NCI-H526 treated with DMSO at 0.1 percent for 48 hours (cell line): Measurements from ENCODE around the gene SMIM5.

Experiments used
- DNase-seq: peaks from one replicate; lab custom pipeline; 2025; lab: John Stamatoyannopoulos, UW

SMIM5 gene

GRCh38 chr17:75603123-75603522, 30.1 kb upstream of the SMIM5 start:
- no peak for DNase-seq

- no peak for DNase-seq
Measured at GRCh38 chr17:75604034-75604695, 29.1 kb upstream of the SMIM5 start.

- DNase-seq, result no peak
Measured at GRCh38 chr17:75605790-75606189, 27.4 kb upstream of the SMIM5 start.

GRCh38 chr17:75607086-75607485, 26.1 kb upstream of the SMIM5 start:
- DNase-seq, result no peak

- no peak for DNase-seq
Measured at GRCh38 chr17:75610103-75610984, 22.9 kb upstream of the SMIM5 start.

- DNase-seq, result peak; percentile 20
Measured at GRCh38 chr17:75611851-75612429, 21.3 kb upstream of the SMIM5 start.

- no peak for DNase-seq
Measured at GRCh38 chr17:75612906-75613626, 20.2 kb upstream of the SMIM5 start.

- DNase-seq, result no peak
Measured at GRCh38 chr17:75614006-75614405, 19.2 kb upstream of the SMIM5 start.

- DNase-seq, result no peak
Measured at GRCh38 chr17:75614556-75615270, 18.5 kb upstream of the SMIM5 start.

GRCh38 chr17:75615301-75615700, 17.9 kb upstream of the SMIM5 start:
- no peak for DNase-seq

GRCh38 chr17:75616521-75617122, 16.6 kb upstream of the SMIM5 start:
- DNase-seq, result no peak

- DNase-seq, result no peak
Measured at GRCh38 chr17:75617218-75617617, 16.0 kb upstream of the SMIM5 start.

GRCh38 chr17:75617675-75618074, 15.6 kb upstream of the SMIM5 start:
- no peak for DNase-seq

- DNase-seq, result no peak
Measured at GRCh38 chr17:75619506-75620431, 13.5 kb upstream of the SMIM5 start.

GRCh38 chr17:75621489-75621888, 11.7 kb upstream of the SMIM5 start:
- no peak for DNase-seq

- DNase-seq, result no peak
Measured at GRCh38 chr17:75622076-75622475, 11.2 kb upstream of the SMIM5 start.

- no peak for DNase-seq
Measured at GRCh38 chr17:75622771-75623273, 10.4 kb upstream of the SMIM5 start.

- DNase-seq, result no peak
Measured at GRCh38 chr17:75623386-75623785, 9.8 kb upstream of the SMIM5 start.

- no peak for DNase-seq
Measured at GRCh38 chr17:75624021-75624420, 9.2 kb upstream of the SMIM5 start.
